H1 (cell line): ENCODE data around the gene KLHL34. TPM values are rescaled to one million over a fixed set of nuclear protein-coding genes. Genes with fewer than 3 reads are reported as not detected.

Source experiments
- CTCF ChIA-PET: fragments of 300-600 bp; sonication (Branson Sonifier 250); formaldehyde crosslinking; loops from one replicate; lab custom pipeline; 2021; ENCODE audit not compliant: partially characterized antibody; lab: Charles Lee
- POLR2A ChIA-PET: fragments of 300-600 bp; sonication (Branson Sonifier 250); formaldehyde crosslinking; loops from one replicate; lab custom pipeline; 2021; ENCODE audit warnings: inconsistent platforms; ENCODE audit not compliant: partially characterized antibody; lab: Charles Lee
- DNase-seq, 2 experiments: peaks; one replicate each; pipeline versions ENCODE4 v3.0.0 to v3.0.0-alpha.2; 2010 to 2022; ENCODE audit warnings: low spot score in 2 of 2, low read depth in 1 of 2, mixed read lengths in 1 of 2
- FAIRE-seq: peaks from 2 replicates; lab custom pipeline; 2011; peaks lifted over from hg19 to GRCh38; lab: Jason Lieb, UNC
- H2AFZ ChIP-seq: 2 replicates; pipeline ENCODE4 v1.8.1; 2012; ENCODE audit warnings: low read length, inconsistent platforms
- H2AK5ac ChIP-seq: 2 replicates; pipeline ENCODE4 v1.6.1; 2013; ENCODE audit warnings: low read depth, low read length
- H2BK120ac ChIP-seq: replicated peaks from 2 replicates; pipeline ENCODE3; 2013; ENCODE audit warnings: low read depth, low read length, inconsistent platforms
- H2BK12ac ChIP-seq: 2 replicates; pipeline ENCODE4 v1.6.1; 2013; ENCODE audit warnings: low read depth, low read length
- H2BK15ac ChIP-seq: 2 replicates; pipeline ENCODE4 v1.6.1; 2013; ENCODE audit warnings: low read length
- H2BK20ac ChIP-seq: 2 replicates; pipeline ENCODE4 v1.6.1; 2013; ENCODE audit warnings: low read length
- H2BK5ac ChIP-seq: 2 replicates; pipeline ENCODE4 v1.6.1; 2013; ENCODE audit warnings: low read depth, low read length
- H3K14ac ChIP-seq: 2 replicates; pipeline ENCODE4 v1.6.1; 2013; ENCODE audit warnings: inconsistent platforms; ENCODE audit not compliant: insufficient read length
- H3K18ac ChIP-seq: 2 replicates; pipeline ENCODE4 v1.6.1; 2013; ENCODE audit warnings: low read length; ENCODE audit errors: extremely low read depth
- H3K23ac ChIP-seq: 2 replicates; pipeline ENCODE4 v1.6.1; 2013; ENCODE audit warnings: inconsistent platforms; ENCODE audit not compliant: insufficient read length
- H3K23me2 ChIP-seq: 2 replicates; pipeline ENCODE4 v1.6.1; 2013; ENCODE audit warnings: low read depth, low read length
- H3K27ac ChIP-seq: 2 replicates; pipeline ENCODE4 v1.6.1; 2011; ENCODE audit warnings: low read depth, low read length, inconsistent platforms
- H3K27me3 ChIP-seq, 4 experiments: replicated peaks in 1 of 4; 1 replicate in 1 of 4; 2 replicates in 3 of 4; pipeline versions ENCODE4 v1.6.1 to v1.8.1; 2011 to 2013; ENCODE audit warnings: low read length in 3 of 4, mild to moderate bottlenecking in 3 of 4, inconsistent platforms in 2 of 4, mixed read lengths in 2 of 4, moderate library complexity in 1 of 4; ENCODE audit not compliant: control insufficient read depth in 3 of 4, insufficient read depth in 3 of 4; ENCODE audit errors: extremely low read depth in 1 of 4
- H3K36me3 ChIP-seq, 4 experiments: 2 replicates each; pipeline versions ENCODE4 v1.6.1 to v1.8.1; 2011 to 2013; ENCODE audit warnings: mild to moderate bottlenecking in 4 of 4, low read length in 3 of 4, moderate library complexity in 2 of 4, control low read depth in 1 of 4, inconsistent platforms in 1 of 4; ENCODE audit not compliant: insufficient read depth in 4 of 4, control insufficient read depth in 2 of 4
- H3K4ac ChIP-seq: replicated peaks from 2 replicates; pipeline ENCODE3; 2013; ENCODE audit warnings: low read length, low read depth, mixed read lengths, inconsistent platforms; ENCODE audit not compliant: insufficient read length
- H3K4me1 ChIP-seq, 4 experiments: replicated peaks in 1 of 4; 1 replicate in 1 of 4; 2 replicates in 3 of 4; pipeline versions ENCODE4 v1.6.1 to v1.8.1; 2011 to 2013; ENCODE audit warnings: low read length in 3 of 4, inconsistent platforms in 2 of 4, mixed read lengths in 1 of 4; ENCODE audit not compliant: insufficient read depth in 4 of 4, control insufficient read depth in 3 of 4
- H3K4me2 ChIP-seq, 2 experiments: 2 replicates each; pipeline versions ENCODE4 v1.6.1 to v1.8.1; 2011 to 2013; ENCODE audit warnings: low read depth in 2 of 2, low read length in 2 of 2, control low read depth in 1 of 2, inconsistent platforms in 1 of 2, mild to moderate bottlenecking in 1 of 2; ENCODE audit not compliant: insufficient read depth in 1 of 2
- H3K4me3 ChIP-seq, 4 experiments: fragments of 200-600, 300-600 bp in 1 of 4; sonication (generic), shearing (Covaris generic), sonication (Bioruptor Twin) in 1 of 4; 2 replicates each; pipeline versions ENCODE4 v1.5.1 to v1.8.1; 2011 to 2016; ENCODE audit warnings: low read length in 4 of 4, low read depth in 3 of 4, control low read depth in 2 of 4, inconsistent platforms in 2 of 4, mild to moderate bottlenecking in 2 of 4, mixed read lengths in 1 of 4, moderate library complexity in 1 of 4; ENCODE audit not compliant: insufficient read depth in 2 of 4; ENCODE audit errors: extremely low read depth in 1 of 4
- H3K56ac ChIP-seq: replicated peaks from 2 replicates; pipeline ENCODE3; 2013; ENCODE audit warnings: low read depth, mild to moderate bottlenecking, mixed read lengths, low read length, inconsistent platforms; ENCODE audit not compliant: insufficient read length
- H3K79me1 ChIP-seq: 2 replicates; pipeline ENCODE4 v1.6.1; 2013; ENCODE audit warnings: low read depth, low read length, control low read depth
- H3K79me2 ChIP-seq, 2 experiments: 2 replicates each; pipeline versions ENCODE4 v1.6.1 to v1.8.1; 2012 to 2013; ENCODE audit warnings: low read length in 2 of 2, mild to moderate bottlenecking in 2 of 2, inconsistent platforms in 1 of 2; ENCODE audit not compliant: insufficient read depth in 2 of 2, control insufficient read depth in 1 of 2
- H3K9ac ChIP-seq, 4 experiments: replicated peaks in 1 of 4; 1 replicate in 1 of 4; 2 replicates in 3 of 4; pipeline versions ENCODE4 v1.6.1 to v1.8.1; 2011 to 2013; ENCODE audit warnings: low read depth in 3 of 4, low read length in 3 of 4, control low read depth in 2 of 4, mild to moderate bottlenecking in 2 of 4, moderate library complexity in 2 of 4, inconsistent platforms in 1 of 4; ENCODE audit errors: extremely low read depth in 1 of 4
- H3K9me3 ChIP-seq, 2 experiments: 2 replicates each; pipeline versions ENCODE4 v1.6.1 to v1.8.1; 2012 to 2013; ENCODE audit warnings: mild to moderate bottlenecking in 2 of 2, moderate library complexity in 2 of 2, control low read depth in 1 of 2, inconsistent platforms in 1 of 2, low read depth in 1 of 2, low read length in 1 of 2, mixed read lengths in 1 of 2; ENCODE audit not compliant: insufficient read depth in 2 of 2
- H4K20me1 ChIP-seq, 2 experiments: replicated peaks in 1 of 2; 2 replicates each; pipeline versions ENCODE3 to v1.8.1; 2011 to 2013; ENCODE audit warnings: inconsistent platforms in 2 of 2, low read length in 2 of 2, mild to moderate bottlenecking in 1 of 2; ENCODE audit not compliant: insufficient read depth in 2 of 2, control insufficient read depth in 1 of 2
- H4K5ac ChIP-seq: 2 replicates; pipeline ENCODE4 v1.6.1; 2013; ENCODE audit warnings: low read length, low read depth, mixed read lengths, inconsistent platforms; ENCODE audit not compliant: insufficient read length
- H4K8ac ChIP-seq: 2 replicates; pipeline ENCODE4 v1.8.0; 2013; ENCODE audit warnings: mild to moderate bottlenecking, moderate library complexity, low read length, inconsistent platforms; ENCODE audit not compliant: insufficient read depth; ENCODE audit errors: extremely low read depth
- H4K91ac ChIP-seq: replicated peaks from 2 replicates; pipeline ENCODE3; 2013; ENCODE audit warnings: low read length, mixed read lengths, inconsistent platforms; ENCODE audit not compliant: insufficient read length
- ATF2 ChIP-seq: IDR thresholded peaks from 2 replicates; pipeline ENCODE4 v1.6.1; 2012; ENCODE audit warnings: low read length, inconsistent platforms
- ATF3 ChIP-seq: IDR thresholded peaks from 2 replicates; pipeline ENCODE4 v1.6.1; 2011; ENCODE audit warnings: low read depth, mild to moderate bottlenecking, low read length; ENCODE audit not compliant: insufficient read depth
- CBX8 ChIP-seq: fragments of 300-800, 300-1000 bp; sonication (generic); IDR thresholded peaks from 2 replicates; pipeline ENCODE4 v1.7.1; 2016; ENCODE audit warnings: low read depth, low read length, borderline replicate concordance
- CHD1 ChIP-seq: IDR thresholded peaks from 2 replicates; pipeline ENCODE4 v1.6.1; 2012; ENCODE audit warnings: low read depth, low read length, improper control_type of control experiment
- CHD2 ChIP-seq: IDR thresholded peaks from 2 replicates; pipeline ENCODE4 v1.6.1; 2012; ENCODE audit warnings: low read length, improper control_type of control experiment
- EZH2 ChIP-seq: fragments of 200-600 bp; sonication (generic); IDR thresholded peaks from 2 replicates; pipeline ENCODE4 v1.7.1; 2012; ENCODE audit warnings: low read depth, mild to moderate bottlenecking, moderate library complexity, low read length, inconsistent platforms; ENCODE audit not compliant: severe bottlenecking
- MAX ChIP-seq: IDR thresholded peaks from 2 replicates; pipeline ENCODE4 v1.6.1; 2012; ENCODE audit warnings: inconsistent platforms
- PHF8 ChIP-seq: fragments of 200-600 bp; sonication (generic); conservative IDR thresholded peaks from 2 replicates; pipeline ENCODE4 v1.7.1; 2012; ENCODE audit warnings: low read depth, mild to moderate bottlenecking, inconsistent platforms, low read length, moderate library complexity
- RAD21 ChIP-seq, 2 experiments: IDR thresholded peaks in 1 of 2; conservative IDR thresholded peaks in 1 of 2; 2 replicates each; pipeline ENCODE4 v1.6.1; 2011; ENCODE audit warnings: low read depth in 2 of 2, low read length in 2 of 2, improper control_type of control experiment in 1 of 2, inconsistent platforms in 1 of 2, mild to moderate bottlenecking in 1 of 2, moderate library complexity in 1 of 2
- SAP30 ChIP-seq: fragments of 300-600 bp; sonication (generic); IDR thresholded peaks from 2 replicates; pipeline ENCODE4 v1.7.1; 2012; ENCODE audit warnings: low read length, moderate library complexity, mild to moderate bottlenecking, inconsistent platforms; ENCODE audit not compliant: insufficient read depth, insufficient replicate concordance
- TBP ChIP-seq: IDR thresholded peaks from 2 replicates; pipeline ENCODE4 v1.6.1; 2011; ENCODE audit warnings: low read depth, low read length, improper control_type of control experiment
- WGBS, 2 experiments: shearing (Covaris generic) in 1 of 2; methylation state at CpG; one replicate each; pipeline versions ENCODE4 v1.1.6 to v1.1.7; 2013 to 2015; ENCODE audit warnings: low lambda C conversion rate in 2 of 2, mixed read lengths in 2 of 2, inconsistent platforms in 1 of 2, low coverage in 1 of 2, missing lambda C conversion rate in 1 of 2; ENCODE audit not compliant: insufficient replicate concordance in 2 of 2, insufficient coverage in 1 of 2, insufficient read length in 1 of 2; ENCODE audit errors: extremely low coverage in 1 of 2, missing lambda C conversion rate in 1 of 2; 5-methylcytosine and 5-hydroxymethylcytosine counted together
- polyA plus RNA-seq, 7 experiments: library from polyadenylated mRNA; depleted of rRNA in 3 of 7; stranded (reverse) in 5 of 7; unstranded in 2 of 7; fragments of >200 nt in 5 of 7; fragments of 200-250 nt in 2 of 7; gene quantifications; 1 replicate in 5 of 7; 2 replicates in 1 of 7; 4 replicates in 1 of 7; pipeline versions ENCODE4 v1.2.1 to v1.2.3, GENCODE V29; 2011 to 2013; ENCODE audit warnings: missing spikeins in 2 of 7, mixed read lengths in 2 of 7
- total RNA-seq: library from RNA; stranded (reverse); fragmentation: NEBNext Ultra II Directional; extraction: Animal tissue kit (Norgen Biotek cat#: 25700); gene quantifications from 2 replicates; pipeline ENCODE4 v1.2.1, GENCODE V29; 2021

KLHL34 gene
- total and polyA plus RNA-seq, 2 of the 8 experiments (the other 6 are each of a cell fraction or from before 2014, with no cell fraction given) = not detected

GRCh38 chrX:21691512-21692018 lies 33.4 kb upstream of the KLHL34 start:
- Histone ChIP-seq H4K91ac (no peak overlapping the region), H3K9ac (no peak overlapping the region), H3K4ac (no peak overlapping the region), H4K8ac (no peak overlapping the region), H3K9me3 (no peaks in the 10 kb centered on the region), H3K23me2 (no peaks in the 10 kb centered on the region), H2AFZ (no peak overlapping the region), H3K4me3 (no peak overlapping the region), H3K79me2 (no peaks in the 10 kb centered on the region), H3K14ac (no peak overlapping the region), H2BK15ac (no peak overlapping the region), H3K4me2 (no peak overlapping the region), H3K23ac (no peak overlapping the region), H2BK120ac (no peak overlapping the region), H2BK5ac (no peak overlapping the region), H2BK20ac (no peak overlapping the region), H3K27me3 (no peaks in the 10 kb centered on the region), H3K56ac (no peak overlapping the region), H2BK12ac (no peak overlapping the region), H3K18ac (no peak overlapping the region), H3K27ac (no peak overlapping the region), H4K5ac (no peak overlapping the region), H3K4me1 (no peaks in the 10 kb centered on the region), H3K36me3 (no peaks in the 10 kb centered on the region), H4K20me1 (no peaks in the 10 kb centered on the region), H2AK5ac (no peak overlapping the region), H3K79me1 (no peaks in the 10 kb centered on the region)
- ChIA-PET POLR2A (no interaction called here), CTCF (no interaction called here)
- 90% methylated on average over 3 of the region's 3 CpGs; no CpG with 5 or more reads in 1 of the 2 experiments for WGBS, 2 experiments
- no peak for FAIRE-seq
- DNase-seq = no peak
- TF ChIP-seq PHF8 = no peak
- no peak for TF ChIP-seq TBP
- TF ChIP-seq ATF3 = no peak
- no peak for TF ChIP-seq RAD21 (IDR thresholded peaks at IDR 0.05 in 1 of 2, conservative IDR thresholded peaks at IDR 0.05 in 1 of 2; ENCODE audit: low read depth in 2 of 2, low read length in 2 of 2)
- TF ChIP-seq CHD1 = no peak
- TF ChIP-seq CHD2 = no peak
- TF ChIP-seq EZH2 = no peak
- no peak for TF ChIP-seq SAP30
- TF ChIP-seq CBX8 = no peak
- TF ChIP-seq MAX = no peak
- no peak for TF ChIP-seq ATF2
